ENCODE data around the gene ATF4. TPM values are rescaled to one million over a fixed set of nuclear protein-coding genes. Genes with fewer than 3 reads are reported as not detected.

ATF4 gene
- total and polyA plus RNA-seq, 2 of the 8 experiments (the other 6 are each of a cell fraction or from before 2014, with no cell fraction given) = 553 to 704 TPM

- no peak overlapping the region for H2BK20ac ChIP-seq (ENCODE audit: low read length)
- peaks cover 5% of the 10 kb centered on the region for H3K23me2 ChIP-seq (ENCODE audit: low read depth, low read length)
- peak overlapping the region; percentile 12 for H4K5ac ChIP-seq (ENCODE audit: insufficient read length, low read depth, low read length)
- no peak overlapping the region for H2BK12ac ChIP-seq (ENCODE audit: low read depth, low read length)
- peak overlapping the region; percentile 54 for H3K56ac ChIP-seq (replicated peaks; ENCODE audit: insufficient read length, low read depth, low read length)
- no peak overlapping the region for H2BK5ac ChIP-seq (ENCODE audit: low read depth, low read length)
- peaks cover 5 to 13% of the 10 kb centered on the region in 2 experiments; a peak in 3 of 4 replicates for H3K79me2 ChIP-seq (ENCODE audit: control insufficient read depth in 1 of 2, insufficient read depth in 2 of 2, low read length in 2 of 2)
- H3K4me3 ChIP-seq (ENCODE audit: extremely low read depth in 1 of 4, insufficient read depth in 2 of 4, low read depth in 3 of 4, low read length in 4 of 4) = peak overlapping the region; percentile 68 to 88 (median 80)
- peaks cover 3 to 9% (median 4%) of the 10 kb centered on the region in 4 experiments; a peak in 6 of 7 replicates for H3K4me1 ChIP-seq (replicated peaks in 1 of 4; ENCODE audit: control insufficient read depth in 3 of 4, insufficient read depth in 4 of 4, low read length in 3 of 4)
- H3K14ac ChIP-seq (ENCODE audit: insufficient read length) = no peak overlapping the region
- H2BK15ac ChIP-seq (ENCODE audit: low read length) = no peak overlapping the region
- ChIA-PET POLR2A (ENCODE audit: partially characterized antibody) (interaction anchor here (1.2 to 4.6 kb wide), 5 partner anchors 8 to 98 kb away, joined by 3 to 42 read pairs (median 21); partner anchors contain the start of gene ATF4), CTCF (ENCODE audit: partially characterized antibody) (interaction anchor here (1.0 to 19.7 kb wide), 5 partner anchors 10 to 171 kb away, joined by 3 to 361 read pairs (median 27); partner anchors contain the start of gene RPS19BP1)
- no peak overlapping the region for H2BK120ac ChIP-seq (replicated peaks; ENCODE audit: low read depth, low read length)
- no peak overlapping the region for H3K27ac ChIP-seq (ENCODE audit: low read depth, low read length)
- H3K18ac ChIP-seq (ENCODE audit: extremely low read depth, low read length) = no peak overlapping the region
- no peak overlapping the region for H4K8ac ChIP-seq (ENCODE audit: extremely low read depth, insufficient read depth, low read length)
- H3K9ac ChIP-seq (replicated peaks in 1 of 4; ENCODE audit: extremely low read depth in 1 of 4, low read depth in 3 of 4, low read length in 3 of 4) = peak overlapping the region; percentile 14 to 69 (median 33); a peak in 4 of 7 replicates
- peaks cover 5 to 37% (median 22%) of the 10 kb centered on the region in 4 experiments for H3K36me3 ChIP-seq (ENCODE audit: control insufficient read depth in 2 of 4, insufficient read depth in 4 of 4, low read length in 3 of 4)
- peaks cover 6 to 58% (median 40%) of the 10 kb centered on the region in 4 experiments for H3K27me3 ChIP-seq (replicated peaks in 1 of 4; ENCODE audit: control insufficient read depth in 3 of 4, extremely low read depth in 1 of 4, insufficient read depth in 3 of 4, low read length in 3 of 4)
- peaks cover 3% of the 10 kb centered on the region; the same call in 1 of the 2 replicates for H3K79me1 ChIP-seq (ENCODE audit: low read depth, low read length)
- no peak overlapping the region for H3K4ac ChIP-seq (replicated peaks; ENCODE audit: insufficient read length, low read depth, low read length)
- H3K23ac ChIP-seq (ENCODE audit: insufficient read length) = no peak overlapping the region
- H2AK5ac ChIP-seq (ENCODE audit: low read depth, low read length) = no peak overlapping the region
- H2AFZ ChIP-seq (ENCODE audit: low read length) = no peak overlapping the region
- no peak for TF ChIP-seq CREB1 (IDR thresholded peaks at IDR 0.05)
- no peak for TF ChIP-seq EZH2 (IDR thresholded peaks at IDR 0.05; ENCODE audit: low read depth, low read length, severe bottlenecking)
- no peak for TF ChIP-seq MAX (IDR thresholded peaks at IDR 0.05)
- no peak for TF ChIP-seq SIX5 (IDR thresholded peaks at IDR 0.05; ENCODE audit: low read depth, low read length)
- FAIRE-seq (no peak), DNase-seq (ENCODE audit: low read depth in 1 of 2, low spot score in 2 of 2) (no peak)
- no peaks in the 10 kb centered on the region for H3K9me3 ChIP-seq (ENCODE audit: insufficient read depth in 2 of 2, low read depth in 1 of 2, low read length in 1 of 2)
- WGBS, 2 experiments (ENCODE audit: extremely low coverage in 1 of 2, insufficient coverage in 1 of 2, insufficient read length in 1 of 2, insufficient replicate concordance in 2 of 2, low coverage in 1 of 2, low lambda C conversion rate in 2 of 2, missing lambda C conversion rate in 1 of 2) = 54% methylated on average over 18 of the region's 18 CpGs; no CpG with 5 or more reads in 1 of the 2 experiments
- peak overlapping the region; percentile 30 for H4K91ac ChIP-seq (replicated peaks; ENCODE audit: insufficient read length, low read length)
- H4K20me1 ChIP-seq (replicated peaks in 1 of 2; ENCODE audit: control insufficient read depth in 1 of 2, insufficient read depth in 2 of 2, low read length in 2 of 2) = peaks cover 18 to 31% of the 10 kb centered on the region in 2 experiments
- H3K4me2 ChIP-seq (ENCODE audit: insufficient read depth in 1 of 2, low read depth in 2 of 2, low read length in 2 of 2) = peak overlapping the region; percentile 77 to 86
Observed at GRCh38 chr22:39502789-39503409, 17.5 kb upstream of the ATF4 start.

All from H1 (cell line).